Ammon's horn (tissue), 1 donor: ENCODE results near the gene LHFPL4.

Source experiments
- DNase-seq: peaks from one replicate; pipeline ENCODE4 v3.0.0-alpha.2; 2016; ENCODE audit warnings: low spot score

LHFPL4 gene

GRCh38 chr3:9473496-9474065, 80.0 kb downstream of the LHFPL4 start:
- peak; percentile 31 for DNase-seq

GRCh38 chr3:9469986-9470385, 83.6 kb downstream of the LHFPL4 start:
- no peak for DNase-seq

GRCh38 chr3:9468460-9468859, 85.2 kb downstream of the LHFPL4 start:
- DNase-seq, result no peak

- no peak for DNase-seq
Observed at GRCh38 chr3:9467451-9467850, 86.2 kb downstream of the LHFPL4 start.

- no peak for DNase-seq
Observed at GRCh38 chr3:9455596-9456131, 98.0 kb downstream of the LHFPL4 start.

- no peak for DNase-seq
Observed at GRCh38 chr3:9452417-9452816, 101.2 kb downstream of the LHFPL4 start.

GRCh38 chr3:9450991-9451390, 102.6 kb downstream of the LHFPL4 start:
- no peak for DNase-seq

GRCh38 chr3:9450126-9450525, 103.5 kb downstream of the LHFPL4 start:
- no peak for DNase-seq

- no peak for DNase-seq
Observed at GRCh38 chr3:9448643-9449042, 105.0 kb downstream of the LHFPL4 start.
